NCI-H146 treated with DMSO at 0.1 percent for 48 hours (cell line): ENCODE measurements around the gene MTM1.

Experiments
- DNase-seq: peaks from one replicate; lab custom pipeline; 2025; ENCODE audit not compliant: unreplicated experiment; lab: John Stamatoyannopoulos, UW

The MTM1 gene

GRCh38 chrX:150548251-150548650 is 20.2 kb upstream of the MTM1 start:
- no peak for DNase-seq

DNA sequence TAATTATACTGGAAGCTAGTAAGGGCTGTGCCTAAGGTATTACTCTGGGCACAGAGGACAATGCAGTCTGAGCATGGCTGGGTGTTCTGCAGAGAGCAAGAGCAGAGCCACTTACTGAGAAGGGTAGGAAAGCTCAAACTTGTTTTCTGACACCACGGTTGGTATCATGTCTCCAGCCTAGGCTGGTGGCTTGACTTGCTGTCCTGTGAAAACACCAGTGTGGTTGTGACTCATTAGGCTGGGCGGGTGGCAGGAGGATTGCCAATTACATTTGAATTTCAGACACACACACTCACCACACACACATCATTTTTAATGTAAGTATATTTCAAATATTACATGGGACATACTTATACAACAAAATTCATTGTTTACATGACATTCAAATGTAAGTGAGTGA is 19.7 kb upstream of the MTM1 start:
- DNase-seq: no peak

DNA sequence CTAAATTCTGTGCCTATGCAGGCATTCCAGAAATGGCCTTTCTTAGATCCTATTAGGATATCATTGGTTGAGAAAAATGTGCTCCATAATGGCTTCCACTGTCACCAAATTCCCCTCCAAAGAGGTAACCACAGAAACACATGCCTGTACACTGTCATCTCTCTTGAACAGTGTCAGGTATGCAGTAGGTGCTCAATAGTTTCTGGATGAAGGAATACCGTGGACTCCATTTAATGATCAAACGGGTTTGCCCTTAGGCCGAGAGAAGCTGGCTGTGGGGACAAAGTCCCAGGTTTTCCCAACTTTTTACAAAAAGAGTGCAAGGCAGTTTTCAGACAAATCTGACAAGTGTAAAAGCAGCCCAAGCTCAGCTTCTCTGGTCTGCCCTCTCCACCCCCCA is 16.5 kb upstream of the MTM1 start:
- no peak for DNase-seq

DNA sequence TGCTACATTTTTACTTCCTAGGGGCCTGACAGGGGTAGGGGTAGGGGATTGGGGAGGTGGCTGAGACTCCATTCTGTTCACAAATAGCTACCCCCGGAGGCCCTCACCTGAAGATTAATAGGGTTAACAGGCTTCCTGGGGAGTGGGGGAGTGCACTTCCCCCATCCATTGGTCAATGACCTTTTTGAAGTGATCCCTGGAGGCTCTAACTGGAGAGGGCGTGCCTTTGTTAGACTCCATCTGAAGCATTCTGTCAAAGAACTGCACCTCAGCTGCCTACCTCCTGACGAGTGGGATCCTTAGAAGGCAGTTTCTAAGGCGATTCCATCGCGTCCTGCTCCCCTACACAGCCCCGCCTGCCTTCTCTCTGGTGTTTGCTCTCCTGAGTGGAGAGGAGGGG is 10.0 kb upstream of the MTM1 start:
- no peak for DNase-seq

- DNase-seq: no peak
These were observed 3.6 kb upstream of the MTM1 start for GRCh38 chrX:150564838-150565237.

- no peak for DNase-seq
These were observed 2.9 kb upstream of the MTM1 start for GRCh38 chrX:150565551-150565950.

GRCh38 chrX:150566734-150567182 is 1.7 kb upstream of the MTM1 start:
- no peak for DNase-seq

GRCh38 chrX:150567645-150568319 is 639 bp upstream of the MTM1 start:
- no peak for DNase-seq

DNA sequence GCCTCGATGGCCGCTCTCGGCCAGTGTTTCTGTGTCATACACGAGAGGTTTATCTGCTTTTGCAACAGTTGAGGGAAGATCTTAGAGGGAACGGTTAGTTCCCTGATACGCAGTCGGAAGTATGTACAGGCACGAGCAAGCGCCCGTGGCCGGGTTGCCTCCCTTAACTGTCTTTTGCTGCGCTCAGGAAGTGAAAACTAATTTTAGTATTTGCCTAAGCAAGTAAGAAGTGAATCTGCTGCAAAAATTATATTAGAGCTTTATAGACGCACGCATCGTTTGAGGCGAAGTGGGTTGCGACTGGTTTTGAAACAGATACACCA is 695 bp downstream of the MTM1 start:
- DNase-seq: no peak

- DNase-seq: no peak
These were observed 2.1 kb downstream of the MTM1 start for GRCh38 chrX:150570512-150570911.

- DNase-seq: no peak
These were observed 3.8 kb downstream of the MTM1 start for GRCh38 chrX:150572206-150572605.

GRCh38 chrX:150573106-150573505 is 4.7 kb downstream of the MTM1 start:
- DNase-seq: no peak

DNA sequence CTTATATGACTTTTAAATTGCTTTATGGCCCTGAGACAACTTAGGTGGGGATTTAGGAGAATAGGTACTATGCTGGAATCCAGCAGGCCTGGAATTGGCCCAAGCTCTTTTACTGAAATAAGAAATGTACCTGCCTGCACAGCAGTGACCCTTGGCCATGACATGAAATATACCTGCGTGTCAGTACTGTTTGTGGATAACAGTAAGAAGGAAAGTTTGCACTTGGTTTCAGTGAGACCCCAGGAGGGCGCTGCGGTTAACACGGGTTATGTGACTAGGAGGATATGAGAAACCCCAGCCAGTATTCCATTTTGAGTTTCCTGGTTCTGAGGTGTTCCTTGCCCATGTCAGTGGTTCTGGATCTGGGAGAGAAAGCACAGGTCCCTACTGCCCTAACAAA is 5.3 kb downstream of the MTM1 start:
- no peak for DNase-seq

- DNase-seq: no peak
These were observed 6.4 kb downstream of the MTM1 start for GRCh38 chrX:150574559-150575418.

- DNase-seq: no peak
These were observed 7.0 kb downstream of the MTM1 start for GRCh38 chrX:150575419-150575814.

GRCh38 chrX:150577174-150577573 is 8.8 kb downstream of the MTM1 start:
- no peak for DNase-seq

- no peak for DNase-seq
These were observed 12.8 kb downstream of the MTM1 start for GRCh38 chrX:150581093-150581775.

DNA sequence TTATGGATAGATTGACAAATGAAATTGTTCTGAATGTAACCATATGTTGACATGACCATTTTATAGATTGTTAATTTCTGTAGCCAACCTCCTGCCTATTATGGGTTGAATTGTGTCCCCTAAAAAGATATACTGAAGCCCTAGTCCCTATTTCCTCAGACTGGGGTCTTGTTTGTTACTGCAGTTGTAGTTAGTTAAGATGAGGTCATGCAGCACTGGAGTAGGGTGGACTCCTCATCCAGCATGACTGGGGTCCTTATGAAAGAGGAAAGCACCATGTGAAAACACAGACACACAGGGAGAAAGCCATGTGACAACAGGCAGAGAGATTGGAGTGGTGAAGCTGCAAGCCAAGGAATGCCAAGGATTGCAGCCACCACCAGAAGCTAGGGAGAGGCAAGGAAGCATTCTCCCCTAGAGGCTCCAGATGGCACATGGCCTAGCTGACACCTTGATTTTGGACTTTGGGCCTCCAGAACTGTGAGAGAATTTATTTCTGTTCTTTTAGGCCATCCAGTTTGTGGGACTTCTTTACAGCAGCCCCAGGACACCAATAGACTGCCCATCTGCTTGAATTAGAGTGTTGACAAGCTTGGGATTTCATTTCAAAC is 14.0 kb downstream of the MTM1 start:
- DNase-seq: no peak

DNA sequence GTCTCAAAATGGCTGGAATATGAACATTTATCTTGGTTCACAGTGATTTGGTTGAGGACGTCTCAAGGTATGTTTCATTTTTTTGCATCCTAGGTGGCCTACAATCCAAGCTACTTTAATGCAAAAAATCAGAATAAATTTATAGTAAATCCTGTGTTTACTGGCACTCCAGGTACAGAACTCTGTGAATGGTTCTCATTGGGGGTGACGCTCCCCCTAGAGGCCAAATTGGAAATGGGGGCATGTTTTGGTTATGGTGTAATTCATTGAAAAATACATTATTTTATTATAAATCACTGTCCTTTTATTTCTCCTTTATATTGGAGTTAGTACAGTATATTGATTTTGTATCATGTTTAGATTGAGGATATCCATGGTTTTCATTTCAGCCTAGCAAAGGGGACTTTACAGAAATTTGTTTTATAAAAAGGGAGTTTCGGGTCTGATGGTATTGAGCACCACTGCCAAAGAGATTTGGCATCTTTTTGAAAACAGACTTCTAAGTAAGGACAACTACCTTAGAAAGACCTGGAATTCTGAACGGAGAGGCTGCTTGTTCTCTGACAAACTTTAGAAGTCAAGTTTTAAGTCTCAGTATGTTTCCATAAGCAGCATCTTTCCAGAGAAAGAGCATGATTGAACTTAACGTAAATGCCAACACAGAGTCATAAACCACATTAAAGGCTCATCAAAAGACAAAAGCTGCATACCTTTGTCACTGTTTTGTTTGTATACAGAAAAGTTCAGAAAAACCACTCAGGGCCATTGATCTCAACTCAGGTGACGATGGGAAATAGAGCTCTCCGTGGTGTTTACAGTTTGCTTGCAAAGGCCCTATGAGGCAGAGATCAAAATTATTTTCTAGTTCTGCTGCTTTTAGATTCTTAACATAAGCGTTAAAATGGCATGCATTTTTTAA is 19.4 kb downstream of the MTM1 start:
- DNase-seq: no peak

DNA sequence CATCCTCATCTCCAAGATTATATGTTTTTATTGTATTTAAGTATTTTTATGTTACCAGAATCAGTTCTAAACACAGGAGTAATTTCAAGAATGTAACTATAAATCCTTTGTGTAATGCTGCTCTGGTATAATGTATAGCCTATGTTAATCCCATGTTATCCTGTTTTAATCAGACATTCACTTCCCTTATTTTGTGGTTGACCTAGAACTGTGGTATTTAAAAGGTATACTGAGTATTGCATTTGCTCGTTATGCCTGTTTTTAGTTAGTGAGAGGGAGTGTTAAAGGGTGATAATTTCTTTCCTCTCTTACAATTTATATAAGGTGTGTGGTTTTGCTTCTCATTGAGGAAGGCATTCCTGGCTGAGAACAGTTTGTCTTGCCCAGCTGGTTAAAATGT is 26.2 kb downstream of the MTM1 start:
- no peak for DNase-seq

DNA sequence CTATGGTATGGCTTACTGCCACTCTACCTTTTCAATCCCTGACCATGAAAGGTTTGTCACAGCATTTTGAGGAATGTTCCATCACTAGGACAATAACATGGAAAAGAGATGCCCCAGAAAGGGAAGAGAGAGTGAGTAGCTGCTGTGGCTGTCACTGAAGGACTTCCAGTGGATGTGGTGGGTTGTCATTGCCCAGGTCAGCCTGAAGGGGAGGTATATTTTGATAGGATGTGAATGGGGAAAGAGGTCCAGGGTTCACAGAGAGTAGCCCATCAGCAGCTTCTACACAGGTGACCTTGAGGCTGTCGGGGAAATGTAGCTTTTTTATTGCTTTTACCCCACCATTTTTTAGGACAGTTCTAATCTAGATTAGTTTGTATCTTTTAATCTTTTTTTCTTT is 30.8 kb downstream of the MTM1 start:
- DNase-seq: no peak
